NT2/D1 (cell line): Measurements from ENCODE around the gene PAQR9.

Experiments used
- DNase-seq: peaks from one replicate; pipeline ENCODE4 v3.0.0-alpha.2; 2011; ENCODE audit warnings: low read depth, low spot score
- H3K27me3 ChIP-seq: 2 replicates; pipeline ENCODE4 v1.6.0; 2011; ENCODE audit warnings: mild to moderate bottlenecking; ENCODE audit not compliant: insufficient read length, insufficient read depth
- H3K36me3 ChIP-seq: 2 replicates; pipeline ENCODE4 v1.6.1; 2011; ENCODE audit warnings: mild to moderate bottlenecking, low read length, mixed read lengths; ENCODE audit not compliant: insufficient read depth, insufficient read length
- H3K4me1 ChIP-seq: 2 replicates; pipeline ENCODE4 v1.5.1; 2011; ENCODE audit not compliant: insufficient read depth, insufficient read length
- H3K4me3 ChIP-seq: 2 replicates; pipeline ENCODE4 v1.5.1; 2011; ENCODE audit warnings: low read depth; ENCODE audit not compliant: insufficient read length
- H3K9ac ChIP-seq: 2 replicates; pipeline ENCODE4 v1.6.0; 2011; ENCODE audit warnings: low read depth; ENCODE audit not compliant: insufficient read length
- H3K9me3 ChIP-seq: 2 replicates; pipeline ENCODE4 v1.5.1; 2011; ENCODE audit warnings: mild to moderate bottlenecking, low read length; ENCODE audit not compliant: insufficient read depth
- SUZ12 ChIP-seq: IDR thresholded peaks from 2 replicates; pipeline ENCODE4 v1.6.1; 2011; ENCODE audit not compliant: insufficient read length, insufficient read depth; ENCODE audit errors: extremely low read depth
- YY1 ChIP-seq: IDR thresholded peaks from 2 replicates; pipeline ENCODE4 v1.6.1; 2011; ENCODE audit not compliant: insufficient read length, insufficient read depth
- ZNF274 ChIP-seq: IDR thresholded peaks from 2 replicates; pipeline ENCODE4 v1.6.1; 2011; ENCODE audit warnings: mild to moderate bottlenecking, low read depth, low read length

The PAQR9 gene

DNA sequence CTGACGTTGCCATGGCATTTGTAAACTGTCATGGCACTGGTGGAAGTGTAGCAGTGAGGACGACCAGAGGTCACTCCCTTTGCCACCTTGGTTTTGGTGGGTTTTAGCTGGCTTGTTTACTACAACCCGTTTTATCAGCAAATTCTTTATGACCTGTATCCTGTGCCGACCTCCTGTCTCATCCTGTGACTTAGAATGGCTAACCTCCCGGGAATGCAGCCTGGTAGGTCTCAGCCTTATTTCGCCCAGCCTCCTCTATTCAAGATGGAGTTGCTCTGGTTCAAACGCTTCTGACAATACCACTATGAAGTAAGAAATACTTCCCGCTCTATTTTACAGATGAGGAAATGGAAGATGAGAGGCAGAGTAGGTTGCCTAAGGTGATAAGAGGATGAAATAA is 16.6 kb downstream of the PAQR9 start:
- DNase-seq: no peak
- H3K9ac ChIP-seq: no peak overlapping the region
- peaks cover 5% of the 10 kb centered on the region; the same call in 1 of the 2 replicates for H3K9me3 ChIP-seq
- TF ChIP-seq YY1 (no peak), ZNF274 (no peak), SUZ12 (no peak)
- no peaks in the 10 kb centered on the region for H3K4me1 ChIP-seq
- no peaks in the 10 kb centered on the region for H3K36me3 ChIP-seq
- no peaks in the 10 kb centered on the region for H3K27me3 ChIP-seq
- H3K4me3 ChIP-seq: no peak overlapping the region

- Histone ChIP-seq H3K4me3 (no peak overlapping the region), H3K4me1 (no peaks in the 10 kb centered on the region), H3K27me3 (no peaks in the 10 kb centered on the region), H3K36me3 (no peaks in the 10 kb centered on the region), H3K9me3 (peaks cover 5% of the 10 kb centered on the region; the same call in 1 of the 2 replicates), H3K9ac (no peak overlapping the region)
- TF ChIP-seq SUZ12: no peak
- no peak for TF ChIP-seq ZNF274
- TF ChIP-seq YY1: no peak
- no peak for DNase-seq
These were observed 18.5 kb downstream of the PAQR9 start for GRCh38 chr3:142945023-142945422.

DNA sequence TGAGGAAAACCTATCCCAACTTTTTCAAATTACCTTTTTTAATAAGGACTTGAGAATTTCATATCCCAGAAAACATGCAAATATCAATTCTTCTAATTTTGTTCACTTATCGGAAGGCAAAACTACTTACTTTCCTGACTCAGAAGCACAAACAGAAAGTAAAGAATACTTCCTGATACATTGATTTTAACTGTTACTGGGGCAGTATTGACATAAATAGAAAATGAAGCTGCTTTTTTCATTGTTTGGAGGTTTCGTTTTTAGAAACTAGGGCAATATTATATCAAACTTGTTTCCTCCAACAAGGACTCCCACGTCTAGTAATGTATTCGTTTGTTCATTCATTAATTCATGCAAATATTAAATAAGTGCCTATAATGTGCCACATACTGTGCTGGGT is 19.1 kb downstream of the PAQR9 start:
- no peak overlapping the region for H3K9ac ChIP-seq
- peaks cover 5% of the 10 kb centered on the region; the same call in 1 of the 2 replicates for H3K9me3 ChIP-seq
- no peaks in the 10 kb centered on the region for H3K4me1 ChIP-seq
- no peak for TF ChIP-seq ZNF274
- no peak for TF ChIP-seq SUZ12
- TF ChIP-seq YY1: no peak
- H3K27me3 ChIP-seq: no peaks in the 10 kb centered on the region
- H3K36me3 ChIP-seq: no peaks in the 10 kb centered on the region
- no peak for DNase-seq
- H3K4me3 ChIP-seq: no peak overlapping the region

DNA sequence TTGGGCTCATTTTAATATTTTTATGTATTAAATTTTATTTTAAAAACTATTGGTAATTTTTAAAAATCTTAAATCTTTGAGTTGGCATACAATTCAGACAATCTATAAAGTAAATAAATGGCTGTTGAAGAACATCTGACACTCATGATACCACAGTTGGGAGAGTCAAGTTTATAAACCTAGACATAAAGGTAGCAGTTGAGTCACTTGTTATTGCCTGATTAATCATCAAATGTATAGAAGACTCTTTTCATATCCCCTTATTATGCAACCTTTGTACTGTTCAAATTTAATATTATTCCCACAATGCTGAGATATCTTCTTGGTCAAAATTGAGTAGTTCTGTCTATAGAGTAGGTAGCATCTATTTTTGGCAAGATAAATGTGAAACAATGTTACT is 19.6 kb downstream of the PAQR9 start:
- TF ChIP-seq YY1 (no peak), ZNF274 (no peak), SUZ12 (no peak)
- no peak overlapping the region for H3K4me3 ChIP-seq
- peaks cover 5% of the 10 kb centered on the region; the same call in 1 of the 2 replicates for H3K9me3 ChIP-seq
- no peaks in the 10 kb centered on the region for H3K27me3 ChIP-seq
- DNase-seq: no peak
- no peak overlapping the region for H3K9ac ChIP-seq
- H3K4me1 ChIP-seq: no peaks in the 10 kb centered on the region
- H3K36me3 ChIP-seq: no peaks in the 10 kb centered on the region

GRCh38 chr3:142943349-142943748 is 20.1 kb downstream of the PAQR9 start:
- no peak overlapping the region for H3K4me3 ChIP-seq
- DNase-seq: no peak
- H3K27me3 ChIP-seq: no peaks in the 10 kb centered on the region
- H3K4me1 ChIP-seq: no peaks in the 10 kb centered on the region
- H3K36me3 ChIP-seq: no peaks in the 10 kb centered on the region
- H3K9me3 ChIP-seq: peaks cover 5% of the 10 kb centered on the region; the same call in 1 of the 2 replicates
- H3K9ac ChIP-seq: no peak overlapping the region
- no peak for TF ChIP-seq ZNF274
- no peak for TF ChIP-seq YY1
- TF ChIP-seq SUZ12: no peak

DNA sequence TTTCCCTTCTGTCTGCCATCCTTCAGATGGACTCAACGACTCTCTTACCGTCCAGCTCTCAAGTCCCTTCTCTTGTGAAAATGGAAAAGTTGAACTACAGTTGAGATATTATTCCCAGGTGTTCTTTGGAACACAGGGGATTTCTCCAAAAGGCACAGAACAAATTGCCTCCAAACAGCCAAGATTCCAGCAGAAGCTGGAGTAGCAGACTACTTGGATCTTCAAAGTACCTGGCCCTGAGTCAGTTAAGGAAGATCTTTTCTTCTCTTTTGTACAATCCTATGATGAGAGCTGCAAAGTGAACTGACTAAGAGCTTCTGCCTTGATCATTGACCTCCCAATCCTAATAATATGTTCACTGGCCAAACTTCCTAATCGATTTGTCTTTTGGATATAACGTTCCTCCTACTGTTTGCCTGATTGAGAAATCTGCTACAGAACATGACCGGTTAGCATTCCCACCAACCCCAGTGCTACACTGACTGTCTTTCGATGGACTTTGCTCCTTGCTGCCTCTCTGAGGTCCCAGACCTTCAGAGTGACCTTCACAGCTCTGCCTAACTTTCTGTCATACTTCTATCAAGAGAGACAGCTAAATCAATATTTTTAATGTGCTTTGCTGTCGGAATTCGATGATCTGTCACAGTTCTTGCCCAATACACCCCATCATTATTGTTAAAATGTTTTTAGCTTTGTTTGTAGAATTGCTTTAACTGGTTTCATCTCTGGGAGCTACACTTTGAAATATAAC is 21.9 kb downstream of the PAQR9 start:
- Histone ChIP-seq H3K4me1 (no peaks in the 10 kb centered on the region), H3K27me3 (no peaks in the 10 kb centered on the region), H3K36me3 (no peaks in the 10 kb centered on the region), H3K9ac (no peak overlapping the region), H3K4me3 (no peak overlapping the region), H3K9me3 (no peaks in the 10 kb centered on the region)
- DNase-seq: no peak
- TF ChIP-seq YY1 (no peak), SUZ12 (no peak)

GRCh38 chr3:142940472-142940871 is 23.0 kb downstream of the PAQR9 start:
- no peak overlapping the region for H3K4me3 ChIP-seq
- H3K9me3 ChIP-seq: no peaks in the 10 kb centered on the region
- no peaks in the 10 kb centered on the region for H3K4me1 ChIP-seq
- TF ChIP-seq SUZ12 (no peak), YY1 (no peak)
- no peak for DNase-seq
- H3K27me3 ChIP-seq: no peaks in the 10 kb centered on the region
- no peaks in the 10 kb centered on the region for H3K36me3 ChIP-seq
- H3K9ac ChIP-seq: no peak overlapping the region
